ENCODE measurements around the gene MEGF9. TPM values are rescaled to one million over a fixed set of nuclear protein-coding genes. Genes with fewer than 3 reads are reported as not detected.

The MEGF9 gene
- total RNA-seq, 1 experiment from 2014 or later = 8.3 TPM

DNA sequence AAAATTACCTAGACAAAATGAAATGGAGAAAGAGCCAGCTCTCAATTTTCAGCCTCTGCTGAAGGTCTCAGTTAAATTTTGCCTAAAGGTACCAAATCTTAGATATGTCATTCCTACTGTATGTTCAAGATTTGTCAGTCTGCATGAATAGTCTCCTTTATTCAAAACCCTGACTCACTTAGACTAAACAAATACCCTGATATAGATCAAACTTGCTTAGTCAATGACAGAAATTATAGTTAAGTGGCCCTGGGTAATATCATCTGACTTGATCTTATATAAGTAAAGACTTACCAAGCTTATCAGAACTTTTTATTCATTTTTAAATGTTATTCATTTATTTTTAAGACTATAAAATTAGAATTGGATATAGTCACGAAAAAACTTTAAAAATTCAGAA lies 12.2 kb downstream of the MEGF9 start:
- intact Hi-C loops (cut with micrococcal nuclease) = no loop called here
- H3K79me2 ChIP-seq (ENCODE audit: insufficient read depth, low read length) = no peaks in the 10 kb centered on the region
- RAD21 ChIA-PET (ENCODE audit: low non-redundant PET in 1 of 2, low total read pairs in 2 of 2, uncharacterized antibody in 2 of 2, unreplicated experiment in 2 of 2) = no interaction called here
- CTCF ChIA-PET = interaction anchor here (1.3 kb wide), 1 partner anchor 358 kb away, joined by 4 read pairs; no protein-coding TSS in a partner anchor
- H3K27ac ChIP-seq (ENCODE audit: low read depth, low read length) = no peak overlapping the region
- no peak overlapping the region for H3K9ac ChIP-seq (ENCODE audit: low read length)
- no peaks in the 10 kb centered on the region for H4K20me1 ChIP-seq (ENCODE audit: insufficient read depth)
- no peak overlapping the region for H2AFZ ChIP-seq (ENCODE audit: low read depth, low read length, poor library complexity, severe bottlenecking)
- BruUV-seq (replicated peaks) = no TSS peak
- ATAC-seq (no peak), DNase-seq (ENCODE audit: low read depth, low spot score) (no peak)
- no peak overlapping the region for H3K4me2 ChIP-seq (ENCODE audit: low read length)
- no peaks in the 10 kb centered on the region for H3K27me3 ChIP-seq (ENCODE audit: insufficient read depth, low read length)
- no peaks in the 10 kb centered on the region for H3K4me1 ChIP-seq (ENCODE audit: control insufficient read depth in 1 of 2, insufficient read depth in 2 of 2, low read length in 2 of 2)
- TF ChIP-seq EZH2phosphoT487 (IDR thresholded peaks at IDR 0.05; ENCODE audit: borderline replicate concordance) (no peak), CEBPB (IDR thresholded peaks at IDR 0.05; ENCODE audit: low read depth) (no peak), SRF (IDR thresholded peaks at IDR 0.05; ENCODE audit: low read depth) (no peak), POLR2AphosphoS5 (IDR thresholded peaks at IDR 0.05; ENCODE audit: low read depth, low read length) (no peak), ZFX (IDR thresholded peaks at IDR 0.05) (no peak)
- POLR2A ChIA-PET = no interaction called here
- H3K9me3 ChIP-seq (ENCODE audit: control insufficient read depth in 1 of 2, insufficient read depth in 1 of 2, low read depth in 1 of 2, low read length in 2 of 2) = no peaks in the 10 kb centered on the region
- H3K36me3 ChIP-seq (ENCODE audit: control insufficient read depth in 1 of 2, insufficient read depth in 2 of 2, low read length in 2 of 2) = no peaks in the 10 kb centered on the region
- no peaks in the 10 kb centered on the region for H3K9me2 ChIP-seq (ENCODE audit: insufficient read depth)
- H3K4me3 ChIP-seq (replicated peaks in 1 of 2; ENCODE audit: low read depth in 1 of 2, low read length in 2 of 2) = no peak overlapping the region

DNA sequence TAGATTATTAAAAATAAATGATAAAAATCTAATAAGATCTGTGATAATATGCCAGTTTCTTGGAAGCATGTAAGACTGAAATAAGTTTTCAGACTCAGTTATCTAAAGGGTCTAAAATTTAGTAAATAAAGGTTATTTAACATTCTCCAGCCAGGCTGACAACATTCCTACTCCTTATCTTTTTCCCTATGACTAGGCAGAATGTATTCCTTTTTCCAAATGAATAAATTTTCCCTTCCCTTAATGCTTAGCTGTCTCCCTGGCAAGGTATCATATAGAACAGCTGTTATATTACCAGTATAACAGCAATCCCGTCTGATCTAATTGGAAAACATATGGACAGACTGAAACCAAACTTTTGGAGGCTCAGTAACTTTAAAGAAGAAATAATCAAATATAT lies 13.0 kb downstream of the MEGF9 start:
- no TSS peak for BruUV-seq (replicated peaks)
- Histone ChIP-seq H3K9ac (ENCODE audit: low read length) (no peak overlapping the region), H3K4me2 (ENCODE audit: low read length) (no peak overlapping the region), H3K9me3 (ENCODE audit: control insufficient read depth in 1 of 2, insufficient read depth in 1 of 2, low read depth in 1 of 2, low read length in 2 of 2) (no peaks in the 10 kb centered on the region), H3K79me2 (ENCODE audit: insufficient read depth, low read length) (no peaks in the 10 kb centered on the region), H3K4me1 (ENCODE audit: control insufficient read depth in 1 of 2, insufficient read depth in 2 of 2, low read length in 2 of 2) (no peaks in the 10 kb centered on the region), H3K4me3 (replicated peaks in 1 of 2; ENCODE audit: low read depth in 1 of 2, low read length in 2 of 2) (no peak overlapping the region), H4K20me1 (ENCODE audit: insufficient read depth) (no peaks in the 10 kb centered on the region), H2AFZ (ENCODE audit: low read depth, low read length, poor library complexity, severe bottlenecking) (no peak overlapping the region), H3K36me3 (ENCODE audit: control insufficient read depth in 1 of 2, insufficient read depth in 2 of 2, low read length in 2 of 2) (no peaks in the 10 kb centered on the region), H3K9me2 (ENCODE audit: insufficient read depth) (no peaks in the 10 kb centered on the region), H3K27ac (ENCODE audit: low read depth, low read length) (no peak overlapping the region), H3K27me3 (ENCODE audit: insufficient read depth, low read length) (no peaks in the 10 kb centered on the region)
- intact Hi-C loops (cut with micrococcal nuclease) = no loop called here
- CTCF ChIA-PET = no interaction called here
- RAD21 ChIA-PET (ENCODE audit: low non-redundant PET in 1 of 2, low total read pairs in 2 of 2, uncharacterized antibody in 2 of 2, unreplicated experiment in 2 of 2) = no interaction called here
- ATAC-seq (no peak), DNase-seq (ENCODE audit: low read depth, low spot score) (no peak)
- TF ChIP-seq SIN3A (IDR thresholded peaks at IDR 0.05; ENCODE audit: low read depth) (no peak), ZFX (IDR thresholded peaks at IDR 0.05) (no peak), RAD21 (IDR thresholded peaks at IDR 0.05; ENCODE audit: low read depth) (no peak), EZH2 (IDR thresholded peaks at IDR 0.05) (no peak), JUND (IDR thresholded peaks at IDR 0.05) (no peak), ZNF274 (IDR thresholded peaks at IDR 0.05; ENCODE audit: low read depth, low read length) (no peak), CEBPB (IDR thresholded peaks at IDR 0.05; ENCODE audit: low read depth) (no peak)
- TF ChIP-seq, protein P1, sequence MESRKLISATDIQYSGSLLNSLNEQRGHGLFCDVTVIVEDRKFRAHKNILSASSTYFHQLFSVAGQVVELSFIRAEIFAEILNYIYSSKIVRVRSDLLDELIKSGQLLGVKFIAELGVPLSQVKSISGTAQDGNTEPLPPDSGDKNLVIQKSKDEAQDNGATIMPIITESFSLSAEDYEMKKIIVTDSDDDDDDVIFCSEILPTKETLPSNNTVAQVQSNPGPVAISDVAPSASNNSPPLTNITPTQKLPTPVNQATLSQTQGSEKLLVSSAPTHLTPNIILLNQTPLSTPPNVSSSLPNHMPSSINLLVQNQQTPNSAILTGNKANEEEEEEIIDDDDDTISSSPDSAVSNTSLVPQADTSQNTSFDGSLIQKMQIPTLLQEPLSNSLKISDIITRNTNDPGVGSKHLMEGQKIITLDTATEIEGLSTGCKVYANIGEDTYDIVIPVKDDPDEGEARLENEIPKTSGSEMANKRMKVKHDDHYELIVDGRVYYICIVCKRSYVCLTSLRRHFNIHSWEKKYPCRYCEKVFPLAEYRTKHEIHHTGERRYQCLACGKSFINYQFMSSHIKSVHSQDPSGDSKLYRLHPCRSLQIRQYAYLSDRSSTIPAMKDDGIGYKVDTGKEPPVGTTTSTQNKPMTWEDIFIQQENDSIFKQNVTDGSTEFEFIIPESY (IDR thresholded peaks at IDR 0.05; ENCODE audit: extremely low read depth, insufficient replicate concordance, low read length) = no peak
- POLR2A ChIA-PET = no interaction called here
